Measurements from ENCODE around the gene ZNF436.

- TF ChIP-seq, protein P1, sequence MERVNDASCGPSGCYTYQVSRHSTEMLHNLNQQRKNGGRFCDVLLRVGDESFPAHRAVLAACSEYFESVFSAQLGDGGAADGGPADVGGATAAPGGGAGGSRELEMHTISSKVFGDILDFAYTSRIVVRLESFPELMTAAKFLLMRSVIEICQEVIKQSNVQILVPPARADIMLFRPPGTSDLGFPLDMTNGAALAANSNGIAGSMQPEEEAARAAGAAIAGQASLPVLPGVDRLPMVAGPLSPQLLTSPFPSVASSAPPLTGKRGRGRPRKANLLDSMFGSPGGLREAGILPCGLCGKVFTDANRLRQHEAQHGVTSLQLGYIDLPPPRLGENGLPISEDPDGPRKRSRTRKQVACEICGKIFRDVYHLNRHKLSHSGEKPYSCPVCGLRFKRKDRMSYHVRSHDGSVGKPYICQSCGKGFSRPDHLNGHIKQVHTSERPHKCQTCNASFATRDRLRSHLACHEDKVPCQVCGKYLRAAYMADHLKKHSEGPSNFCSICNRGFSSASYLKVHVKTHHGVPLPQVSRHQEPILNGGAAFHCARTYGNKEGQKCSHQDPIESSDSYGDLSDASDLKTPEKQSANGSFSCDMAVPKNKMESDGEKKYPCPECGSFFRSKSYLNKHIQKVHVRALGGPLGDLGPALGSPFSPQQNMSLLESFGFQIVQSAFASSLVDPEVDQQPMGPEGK (CRISPR knock-in tag; IDR thresholded peaks at IDR 0.05; ENCODE audit: borderline replicate concordance) = no peak
- TF ChIP-seq PPARA (CRISPR knock-in tag; IDR thresholded peaks at IDR 0.05; ENCODE audit: borderline replicate concordance) = no peak
Measured at GRCh38 chr1:23330846-23331245, 38.8 kb downstream of the ZNF436 start.

Data from SK-N-SH treated with all-trans-retinoic acid at 6 μM for 48 hours (cell line).